Fibroblast of villous mesenchyme (primary cell): Measurements from ENCODE around the gene LPAR1. TPM values are rescaled to one million over a fixed set of nuclear protein-coding genes. Genes with fewer than 3 reads are reported as not detected.

Experiments used
- DNase-seq: peaks from one replicate; pipeline ENCODE4 v3.0.0-alpha.2; 2010; ENCODE audit warnings: low read depth
- H3K4me3 ChIP-seq: 2 replicates; pipeline ENCODE4 v1.5.1; 2011; ENCODE audit warnings: low read depth, mild to moderate bottlenecking, low read length
- CTCF ChIP-seq: IDR thresholded peaks from 2 replicates; pipeline ENCODE4 v1.5.1; 2012; ENCODE audit warnings: low read depth, mild to moderate bottlenecking, low read length; ENCODE audit not compliant: insufficient read depth
- total RNA-seq: library from RNA; depleted of rRNA; stranded (reverse); fragments of >200 nt; gene quantifications from 2 replicates; pipeline ENCODE4 v1.2.3, GENCODE V29; 2012

LPAR1 gene
- total RNA-seq, 1 donor: 108 TPM

DNA sequence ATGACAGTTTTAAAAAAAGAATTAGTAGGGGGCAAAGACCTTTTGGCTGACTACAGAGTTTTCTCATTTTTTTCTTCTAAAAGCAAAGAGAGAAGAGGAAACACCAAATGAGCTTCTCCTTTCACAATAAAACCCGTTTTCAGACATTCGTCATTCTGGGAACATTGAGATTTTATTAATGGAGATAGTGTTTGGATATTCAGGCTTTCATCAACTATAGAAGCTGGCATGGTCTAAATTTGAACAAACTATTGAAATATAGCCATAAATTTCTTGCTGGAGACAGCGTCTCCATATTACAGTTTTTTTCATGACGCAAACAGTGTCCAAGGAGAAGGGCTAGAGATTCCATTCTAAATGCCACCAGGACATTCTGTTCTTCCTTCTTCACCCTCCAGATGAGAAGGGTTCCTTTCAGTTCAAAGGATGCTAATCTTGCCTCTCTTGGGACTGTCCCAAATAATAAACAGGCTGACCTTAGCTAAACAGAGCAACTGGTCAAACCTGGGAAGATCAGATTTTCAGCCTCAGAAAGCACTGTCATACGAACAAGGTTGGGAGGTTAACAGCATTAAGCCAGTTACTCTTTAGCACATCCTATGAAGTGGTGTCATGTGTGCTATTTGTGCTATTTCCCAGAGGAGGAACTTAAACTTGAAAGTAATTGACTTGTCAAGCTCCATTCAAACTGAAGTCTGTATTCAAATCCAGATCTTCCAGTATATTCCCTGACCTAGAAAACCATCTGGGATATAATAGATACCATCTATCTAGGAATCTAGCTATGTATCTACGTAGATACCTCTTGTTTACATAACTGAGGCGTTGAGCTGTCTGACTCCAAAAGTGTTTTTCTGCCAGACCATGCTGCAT, 125.6 kb downstream of the LPAR1 start:
- H3K4me3 ChIP-seq: peak overlapping the region; percentile 5
- no peak for TF ChIP-seq CTCF
- DNase-seq: peak; percentile 92

GRCh38 chr9:110911659-110912418, 126.4 kb downstream of the LPAR1 start:
- peak; percentile 90 for DNase-seq
- TF ChIP-seq CTCF: no peak

GRCh38 chr9:110908894-110909293, 129.4 kb downstream of the LPAR1 start:
- TF ChIP-seq CTCF: no peak
- DNase-seq: no peak

More at GRCh38 chr9:110911659-110912418, 126.4 kb downstream of the LPAR1 start:
- no peak overlapping the region for H3K4me3 ChIP-seq

GRCh38 chr9:110900917-110901316, 137.4 kb downstream of the LPAR1 start:
- H3K4me3 ChIP-seq: no peak overlapping the region
- no peak for DNase-seq

More at GRCh38 chr9:110908894-110909293, 129.4 kb downstream of the LPAR1 start:
- no peak overlapping the region for H3K4me3 ChIP-seq

DNA sequence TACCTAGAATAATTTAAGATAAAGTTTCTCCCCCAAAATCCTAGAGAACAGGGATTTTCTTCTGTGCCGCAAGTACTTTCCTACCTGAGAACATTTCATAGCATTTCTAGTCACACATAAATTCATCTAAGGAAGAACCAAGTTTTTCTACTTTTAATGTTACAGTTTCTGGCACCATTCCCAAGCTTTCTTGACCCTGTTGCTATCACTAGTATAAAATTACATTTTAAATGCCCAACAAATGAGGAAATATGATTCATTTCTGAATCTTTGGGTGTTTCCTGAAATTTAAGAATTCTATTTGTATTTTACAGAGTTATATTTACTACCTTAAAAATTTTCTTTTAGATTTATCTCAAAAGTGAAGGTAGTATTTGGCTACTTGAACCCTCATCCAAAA, 137.8 kb downstream of the LPAR1 start:
- DNase-seq: no peak
- no peak for TF ChIP-seq CTCF
- no peak overlapping the region for H3K4me3 ChIP-seq

More at GRCh38 chr9:110900917-110901316, 137.4 kb downstream of the LPAR1 start:
- TF ChIP-seq CTCF: no peak

DNA sequence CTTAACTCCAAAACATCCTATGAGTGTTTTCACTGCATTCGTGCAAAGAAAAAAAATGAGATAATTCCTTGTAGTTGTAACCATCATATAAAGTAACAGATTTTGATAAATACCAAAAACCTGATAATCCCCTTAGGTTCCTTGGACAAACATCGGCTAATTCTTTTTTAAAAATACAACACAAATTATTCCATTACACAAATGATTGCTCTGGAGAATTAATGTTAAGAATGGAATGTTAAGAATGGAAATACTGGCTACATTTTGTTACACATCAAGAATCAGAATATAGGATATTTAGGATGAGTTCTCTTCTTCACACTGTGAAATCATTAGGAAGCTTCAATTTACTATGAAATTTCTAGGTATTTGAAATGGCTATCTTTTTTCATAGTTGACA, 139.4 kb downstream of the LPAR1 start:
- DNase-seq: no peak
- no peak overlapping the region for H3K4me3 ChIP-seq
- TF ChIP-seq CTCF: no peak
